GM19351 (cell line): Measurements from ENCODE around the gene GRK6.

Experiments used
- ATAC-seq: cut with Tn5 transposase; IDR thresholded peaks from one replicate; pipeline ENCODE4 v1.9.1; 2021; ENCODE audit warnings: mild to moderate bottlenecking, moderate library complexity; ENCODE audit not compliant: unreplicated experiment

The GRK6 gene

DNA sequence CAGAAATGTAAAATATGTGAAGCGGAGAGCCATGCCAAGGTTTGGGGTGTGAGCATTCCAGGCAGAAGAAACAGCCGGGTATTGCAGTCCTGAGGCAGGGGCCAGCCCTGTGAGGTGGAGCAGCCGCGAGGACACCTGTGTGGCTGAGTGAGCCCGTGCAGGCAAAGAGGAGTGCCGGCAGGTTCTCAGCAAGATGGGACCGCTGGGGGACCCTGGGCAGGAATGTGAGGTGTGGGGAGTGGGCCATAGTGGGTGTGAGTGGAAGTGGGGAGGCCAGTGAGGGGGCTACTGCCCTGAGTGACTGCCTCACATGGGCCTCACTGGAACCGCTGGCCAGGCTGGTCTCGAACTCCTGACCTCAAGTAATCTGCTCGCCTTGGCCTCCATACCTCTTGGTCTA, 12.0 kb downstream of the GRK6 start:
- ATAC-seq: no peak

DNA sequence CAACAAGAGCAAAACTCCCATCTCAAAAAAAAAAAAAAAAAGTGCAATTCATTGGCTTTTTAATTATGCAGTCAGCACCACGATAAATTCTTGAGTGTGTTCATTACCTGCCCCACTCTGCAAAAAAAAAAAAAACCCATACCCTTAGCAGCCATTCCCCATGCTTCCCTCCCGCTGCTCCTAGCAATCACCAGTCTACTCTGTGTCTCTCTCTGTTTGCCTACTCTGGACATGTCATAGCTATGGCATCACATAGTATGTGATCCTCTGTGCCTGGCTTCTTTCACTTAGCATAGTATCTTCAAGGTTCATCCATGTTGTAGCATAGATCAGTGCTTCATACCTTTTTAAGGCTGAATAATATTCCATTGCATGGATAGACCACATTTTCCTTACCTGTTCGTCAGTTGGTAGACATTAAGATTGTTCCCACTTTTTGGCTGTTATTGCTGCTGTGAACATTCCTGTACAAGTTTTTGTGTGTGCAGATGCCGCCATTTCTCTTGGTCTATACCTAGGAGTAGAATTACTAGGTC, 13.1 kb downstream of the GRK6 start:
- ATAC-seq: no peak

DNA sequence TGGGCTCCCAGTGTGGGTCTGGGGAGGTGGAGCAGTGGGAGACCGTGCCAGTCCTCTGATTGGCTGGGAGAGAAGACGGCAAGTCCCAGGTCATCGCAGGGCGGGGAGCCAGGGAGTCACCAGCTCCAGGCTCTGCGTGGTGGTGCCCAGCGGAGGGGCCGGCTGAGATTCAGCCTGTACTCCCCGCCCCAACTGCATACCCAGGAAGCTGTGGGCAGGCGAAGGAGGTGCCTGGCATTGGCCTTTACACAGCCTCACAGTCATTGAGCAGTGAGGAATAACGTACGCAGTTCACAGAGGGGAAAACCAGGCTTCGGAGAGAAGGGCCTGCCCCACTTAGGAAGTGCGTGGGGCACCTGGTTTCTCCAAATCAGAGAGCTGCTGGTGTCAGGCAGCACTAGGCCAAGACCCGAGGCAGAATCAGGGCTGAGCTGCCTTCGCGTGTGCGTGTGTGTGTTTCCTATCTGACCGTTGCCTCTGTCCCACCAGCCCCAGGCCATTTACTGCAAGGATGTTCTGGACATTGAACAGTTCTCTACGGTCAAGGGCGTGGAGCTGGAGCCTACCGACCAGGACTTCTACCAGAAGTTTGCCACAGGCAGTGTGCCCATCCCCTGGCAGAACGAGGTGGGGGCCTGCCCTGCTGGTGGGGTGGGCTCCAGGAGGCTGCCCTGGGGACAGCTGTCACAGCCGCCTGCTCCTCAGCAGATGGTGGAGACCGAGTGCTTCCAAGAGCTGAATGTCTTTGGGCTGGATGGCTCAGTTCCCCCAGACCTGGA, 13.9 kb downstream of the GRK6 start:
- no peak for ATAC-seq

DNA sequence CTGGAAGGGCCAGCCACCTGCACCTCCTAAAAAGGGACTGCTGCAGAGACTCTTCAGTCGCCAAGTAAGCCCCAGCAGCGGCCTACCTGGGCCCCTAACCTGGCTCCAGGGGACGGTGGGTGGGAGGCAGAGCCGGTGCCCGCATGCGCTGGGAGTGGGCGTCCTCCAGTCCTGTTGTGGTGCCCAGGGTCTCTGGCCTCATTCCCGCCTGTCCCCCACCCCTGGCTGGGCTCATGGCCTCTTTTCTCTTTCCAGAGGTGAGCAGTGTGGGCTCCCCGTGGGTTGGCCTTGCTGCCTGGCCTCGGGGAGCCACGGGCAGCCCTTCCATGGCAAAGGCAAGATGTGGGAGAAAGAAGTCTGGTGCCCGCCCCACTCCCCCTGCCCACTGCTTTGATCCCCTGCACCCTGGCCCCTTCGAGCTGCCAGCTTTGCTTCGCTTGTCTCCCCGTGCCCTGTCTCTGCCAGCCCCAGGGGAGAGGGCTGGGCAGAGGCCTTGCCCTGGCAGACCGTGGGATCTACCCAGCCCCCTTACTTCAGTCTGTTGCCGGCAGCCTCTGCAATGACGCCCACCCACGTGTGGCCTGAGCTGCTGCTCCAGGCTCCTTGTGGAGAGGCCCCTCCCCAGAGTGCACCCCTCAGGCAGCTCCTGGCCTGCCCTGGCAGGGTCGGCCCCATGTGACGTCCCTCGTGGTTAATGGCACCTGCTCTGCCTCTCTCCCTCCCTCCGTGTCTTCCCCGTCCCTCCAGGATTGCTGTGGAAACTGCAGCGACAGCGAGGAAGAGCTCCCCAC, 14.7 kb downstream of the GRK6 start:
- no peak for ATAC-seq

DNA sequence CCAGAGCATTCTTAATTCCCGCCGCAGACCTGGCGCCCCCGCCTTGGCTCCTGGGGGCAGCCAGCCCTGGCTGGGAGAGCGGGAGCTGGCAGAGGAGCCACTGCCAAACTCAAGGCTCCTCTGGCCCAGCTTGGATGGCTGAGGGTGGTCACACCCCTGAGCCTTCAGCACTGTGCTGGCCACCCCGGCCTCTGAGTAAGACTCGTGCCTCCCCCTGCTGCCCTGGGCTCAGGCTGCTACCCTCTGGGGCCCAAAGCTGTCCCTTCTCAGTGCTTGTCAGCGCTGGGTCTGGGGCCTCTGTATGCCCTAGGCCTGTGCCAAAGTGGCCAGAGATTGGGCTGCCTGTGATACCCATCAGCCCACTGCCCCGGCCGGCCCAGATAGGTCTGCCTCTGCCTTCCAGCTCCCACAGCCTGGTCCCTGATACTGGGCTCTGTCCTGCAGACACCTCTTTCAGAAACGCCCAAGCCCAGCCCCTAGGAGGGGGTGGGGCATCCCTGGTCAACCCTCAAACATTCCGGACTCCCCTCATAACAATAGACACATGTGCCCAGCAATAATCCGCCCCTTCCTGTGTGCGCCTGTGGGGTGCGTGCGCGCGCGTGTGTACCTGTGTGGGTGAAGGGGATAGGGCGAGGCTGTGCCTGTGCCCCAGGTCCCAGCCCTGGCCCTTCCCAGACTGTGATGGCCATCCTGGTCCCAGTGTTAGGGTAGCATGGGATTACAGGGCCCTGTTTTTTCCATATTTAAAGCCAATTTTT, 15.8 kb downstream of the GRK6 start:
- no peak for ATAC-seq

DNA sequence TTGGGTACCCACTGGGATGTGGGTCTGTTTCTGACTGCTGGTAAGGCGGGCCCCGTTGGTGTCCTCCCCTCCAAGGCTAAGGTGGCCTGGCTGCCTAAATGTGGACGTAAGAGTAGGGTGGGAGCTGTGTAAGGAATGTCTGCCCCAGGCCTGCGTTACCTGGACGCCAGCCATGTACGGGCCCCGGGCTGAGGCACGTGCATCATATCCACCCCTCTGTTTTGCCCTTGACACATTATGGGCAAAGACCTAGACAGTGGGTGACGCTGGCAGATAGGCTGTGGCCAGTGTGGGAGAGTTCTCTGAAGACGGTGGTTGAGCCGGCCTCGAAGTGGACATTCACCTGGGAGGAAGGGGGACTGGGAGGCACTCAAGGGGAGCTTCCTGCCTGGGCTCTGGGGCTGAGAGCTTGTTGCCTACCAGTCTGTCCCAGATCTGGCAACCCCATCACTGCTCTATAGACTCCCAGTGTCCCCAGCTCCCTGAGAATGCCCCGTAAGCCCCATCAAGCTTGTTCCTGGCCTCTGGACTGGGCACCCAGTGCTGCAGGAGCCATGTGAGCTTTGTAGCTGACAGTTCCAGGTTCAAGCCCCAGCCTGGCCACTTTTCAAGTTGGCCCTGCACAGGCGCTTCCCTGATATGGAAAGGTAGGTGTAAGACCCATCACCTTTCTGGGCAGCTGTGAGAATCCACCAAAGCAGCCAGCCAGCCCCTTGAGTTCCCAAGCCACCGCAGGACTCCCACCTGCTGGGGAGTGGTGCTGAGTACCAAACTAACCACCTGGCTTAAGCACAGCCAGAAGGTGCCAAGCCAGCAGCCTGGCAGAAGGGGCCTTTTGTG, 16.9 kb downstream of the GRK6 start:
- ATAC-seq: no peak

DNA sequence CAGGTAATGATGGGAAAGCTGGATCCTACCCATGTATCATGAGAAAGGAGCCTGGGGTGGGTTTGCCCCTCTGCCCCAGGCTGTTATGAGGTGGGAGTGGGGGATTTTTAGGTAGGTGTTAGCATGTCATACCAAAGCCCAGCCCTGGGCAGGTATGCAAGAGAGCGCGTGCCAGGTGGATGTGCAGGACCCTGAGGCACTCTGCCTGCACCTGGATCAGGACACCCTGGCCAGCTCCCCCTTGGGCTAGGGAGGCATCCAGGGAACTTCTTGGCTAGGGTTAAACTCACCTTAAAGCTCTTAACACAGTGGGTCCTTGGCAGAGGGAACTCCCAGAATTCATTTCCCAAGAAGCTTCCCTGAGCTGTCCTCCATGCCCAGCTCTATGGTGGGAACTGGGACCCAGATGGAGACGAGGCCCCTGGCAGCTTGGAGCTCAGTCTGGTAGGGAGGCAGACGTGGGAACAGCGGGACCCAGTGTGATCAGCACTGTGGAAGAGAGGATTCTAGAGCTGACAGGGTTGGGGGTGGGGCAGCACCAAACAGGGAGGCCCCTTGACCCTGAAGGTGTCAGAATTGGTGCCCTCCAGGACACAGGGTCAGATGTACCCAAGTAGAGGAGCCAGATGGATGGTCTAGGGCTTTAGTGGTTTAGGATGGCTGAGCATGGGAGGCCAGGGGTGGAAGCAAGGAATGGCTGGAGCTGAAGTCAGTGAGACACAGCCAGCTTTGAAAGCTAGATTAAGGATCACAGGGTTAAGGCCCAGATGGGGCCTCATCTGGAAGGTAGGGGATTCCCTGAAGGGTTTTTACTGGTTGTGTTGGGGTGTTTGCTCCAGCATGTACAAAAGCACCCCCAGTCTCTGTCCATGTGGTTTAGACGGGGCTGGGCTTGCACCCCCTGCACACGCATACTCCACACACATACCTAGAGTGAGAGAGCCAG, 17.9 kb downstream of the GRK6 start:
- ATAC-seq: no peak

DNA sequence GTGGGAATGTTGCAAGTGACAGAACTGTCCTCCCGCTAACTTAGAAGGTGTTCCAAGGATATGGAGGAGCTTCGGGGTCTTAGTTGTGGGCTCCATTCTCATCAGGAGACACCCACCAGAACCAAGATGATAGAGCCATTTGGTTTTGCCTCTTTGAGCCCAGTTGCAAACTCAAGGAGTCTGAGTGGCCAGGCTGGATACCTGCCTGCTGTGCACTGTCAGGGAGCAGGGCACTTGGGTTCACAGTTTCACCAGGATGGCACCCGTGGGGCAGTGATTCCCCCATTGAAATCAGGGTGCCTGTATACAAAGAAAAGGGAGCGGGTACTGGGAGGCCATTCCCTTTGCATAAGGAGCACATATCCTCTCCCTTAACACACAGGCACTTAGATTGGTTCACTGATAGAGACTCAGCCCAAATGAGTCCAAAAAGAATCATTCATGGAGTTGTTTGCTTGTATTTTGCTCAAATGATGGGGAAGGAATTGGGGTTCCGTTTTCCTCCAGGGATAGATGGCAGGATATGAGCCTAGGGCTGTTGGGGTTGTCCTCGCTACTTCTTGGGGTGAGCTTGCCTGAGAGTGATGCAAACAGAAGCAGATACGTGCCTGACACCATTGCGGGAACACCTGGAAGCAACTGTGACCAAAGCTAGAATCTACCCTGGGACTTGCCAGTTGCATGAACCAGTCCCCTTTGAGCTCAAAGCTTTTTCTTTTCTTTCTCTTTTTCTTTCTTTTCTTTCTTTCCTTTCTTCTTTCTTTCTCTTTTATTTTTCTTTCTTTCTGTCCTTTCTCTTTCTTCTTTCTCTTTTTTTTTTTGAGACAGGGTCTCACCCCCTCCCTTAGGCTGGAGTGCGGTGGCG, 18.8 kb downstream of the GRK6 start:
- no peak for ATAC-seq

DNA sequence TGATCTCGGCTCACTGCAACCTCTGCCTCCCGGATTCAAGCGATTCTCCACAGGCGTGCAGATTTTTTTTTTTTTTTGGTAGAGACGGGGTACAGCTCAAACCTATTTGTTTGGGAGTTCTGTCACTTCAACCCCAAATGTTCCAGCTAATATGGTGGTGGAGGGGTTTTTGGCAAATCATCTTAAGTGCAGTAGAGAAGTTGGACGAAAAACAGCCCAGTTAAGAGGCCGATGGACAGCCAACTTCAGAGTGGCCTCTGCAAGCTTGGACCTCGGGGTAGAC, 19.4 kb downstream of the GRK6 start:
- ATAC-seq: no peak

DNA sequence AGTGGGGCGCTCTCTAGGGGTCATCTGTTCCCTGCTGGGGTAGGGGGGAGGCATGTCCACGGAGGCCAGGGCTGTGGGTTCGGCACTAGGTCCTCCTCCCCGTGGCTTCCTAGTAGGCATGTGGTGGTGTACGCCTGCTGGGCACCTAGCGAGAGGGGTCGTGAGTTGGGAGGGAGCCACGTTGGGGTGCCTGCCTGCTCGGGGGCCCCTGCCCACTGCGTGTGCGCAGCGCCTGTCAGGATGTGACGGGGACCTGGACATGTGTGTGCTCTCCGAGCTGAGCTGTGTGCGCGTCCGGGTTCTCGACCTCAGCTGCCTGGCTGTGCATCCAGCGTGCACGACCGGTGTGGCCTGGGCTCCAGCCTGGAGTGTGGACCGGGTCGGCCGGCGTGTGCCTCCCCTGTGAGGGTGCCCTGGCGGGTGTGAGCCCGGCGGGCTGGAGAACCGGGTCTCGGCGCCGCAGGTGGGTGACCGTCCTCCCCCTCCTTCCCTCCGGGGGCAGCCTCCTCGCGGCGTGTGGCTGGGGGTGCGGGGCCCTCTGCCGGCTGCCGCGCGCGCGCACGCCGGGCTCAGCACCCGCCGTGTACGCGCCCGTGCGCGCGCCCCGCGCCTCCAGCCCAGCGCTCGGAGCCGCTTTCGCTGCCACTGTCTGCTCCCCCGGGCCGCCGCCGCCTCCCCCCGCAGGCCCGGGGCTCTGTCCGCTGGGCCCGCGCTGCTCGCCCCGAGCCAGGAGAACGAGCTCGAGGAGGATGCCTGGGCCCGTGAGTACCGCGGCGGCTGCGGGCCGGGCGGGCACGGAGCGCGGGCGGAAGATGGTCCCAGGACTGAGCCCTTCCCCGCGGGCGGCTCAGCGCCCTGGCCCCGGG, 20.0 kb downstream of the GRK6 start, which contains the start of gene PRR7:
Gene PRR7, plus strand, starts transcription at position 615 of the 866 bp plus-strand sequence. CDS start 8,254 bp downstream, outside the sequence.
- ATAC-seq: peak; percentile 51

DNA sequence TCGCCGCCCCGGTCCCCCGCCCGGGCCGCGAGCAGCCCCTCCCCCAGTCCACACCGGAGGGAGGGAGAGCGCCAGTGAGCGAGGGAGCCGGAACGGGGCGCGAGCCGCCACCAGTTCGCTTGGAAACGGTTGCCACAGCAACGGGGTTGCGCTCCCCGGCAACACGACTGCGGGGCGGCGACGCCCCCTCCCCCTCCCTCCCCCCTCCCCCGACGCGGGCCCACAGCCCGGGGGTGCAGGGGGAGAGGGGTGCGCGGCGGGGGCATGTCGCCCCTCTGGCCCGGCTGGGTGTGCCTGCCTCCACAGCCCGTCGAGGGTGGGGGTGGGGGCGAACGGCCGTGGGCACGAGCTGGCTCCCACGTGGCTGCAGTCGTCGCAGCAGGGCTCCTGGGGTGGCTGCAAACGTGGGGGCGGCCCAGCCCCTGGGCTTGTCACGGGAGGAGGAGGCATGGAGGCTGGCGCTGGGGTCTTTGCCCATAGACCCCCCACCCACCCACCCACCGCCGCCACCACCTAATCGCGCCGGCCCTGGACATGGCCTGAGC, 20.7 kb downstream of the GRK6 start:
- ATAC-seq: peak; percentile 47

DNA sequence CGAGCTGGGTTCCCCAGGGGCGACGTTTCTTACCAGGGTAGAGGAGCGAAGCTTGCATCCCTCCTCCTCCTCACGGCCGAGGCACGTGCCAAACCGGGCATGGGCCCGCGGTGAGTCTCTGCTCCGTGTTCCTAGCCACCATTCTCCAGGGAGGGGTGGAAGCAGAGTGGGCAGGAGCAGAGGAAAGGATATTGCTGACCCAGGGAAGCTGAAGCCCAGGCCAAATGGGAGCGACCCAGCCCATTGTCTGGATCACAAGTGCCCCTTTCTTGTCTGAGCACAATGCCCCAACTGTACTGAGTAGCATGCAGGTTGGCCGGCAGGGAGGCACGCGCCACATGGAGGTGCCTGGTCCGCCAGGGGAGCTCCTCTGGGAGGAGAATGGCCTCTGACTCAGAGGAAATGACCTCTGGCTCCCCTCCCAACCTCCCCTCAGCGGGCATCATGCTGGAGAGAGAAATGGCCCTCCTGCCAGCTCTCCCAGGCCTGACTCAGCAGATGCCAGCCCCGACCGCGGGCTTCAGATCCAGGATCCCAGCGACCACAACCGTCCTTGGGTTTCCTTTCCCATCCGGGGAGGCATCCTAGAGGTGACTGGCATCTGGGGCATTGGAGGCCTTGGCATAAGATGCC, 21.3 kb downstream of the GRK6 start:
- no peak for ATAC-seq

DNA sequence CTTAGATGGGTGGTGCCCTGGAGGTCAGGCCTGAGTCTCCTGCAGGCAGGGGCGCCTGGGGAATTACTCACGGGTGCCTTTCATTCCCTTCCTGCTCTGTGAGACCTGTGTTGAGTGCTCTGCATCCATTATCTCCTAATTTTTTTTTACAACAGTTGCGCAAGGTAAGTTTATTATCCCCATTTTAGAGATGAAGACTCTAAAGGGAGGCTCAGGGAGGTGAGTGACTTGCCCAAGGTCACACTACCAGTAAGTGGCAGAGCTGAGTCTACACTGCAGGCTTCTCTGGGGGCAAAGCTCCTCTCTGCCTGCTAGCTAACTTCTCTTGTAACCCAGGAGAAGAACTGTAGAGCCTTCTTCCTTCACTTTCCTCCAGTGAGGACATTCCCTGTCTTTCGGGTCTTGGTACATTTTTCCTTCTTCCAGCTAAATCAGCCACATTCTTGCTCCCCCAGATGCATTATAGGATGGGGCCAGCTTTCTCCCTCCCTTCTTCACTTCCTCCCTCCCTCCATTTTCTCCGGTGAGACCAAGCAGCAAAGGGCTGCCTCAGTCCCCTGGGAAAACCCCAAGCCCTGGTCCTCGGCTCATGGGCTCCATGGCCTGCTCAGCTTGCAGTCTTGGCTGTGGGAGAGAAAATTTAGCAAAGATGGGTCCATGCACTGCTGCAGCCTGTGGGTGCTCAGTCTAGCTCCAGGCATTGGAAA, 21.9 kb downstream of the GRK6 start:
- ATAC-seq: no peak

DNA sequence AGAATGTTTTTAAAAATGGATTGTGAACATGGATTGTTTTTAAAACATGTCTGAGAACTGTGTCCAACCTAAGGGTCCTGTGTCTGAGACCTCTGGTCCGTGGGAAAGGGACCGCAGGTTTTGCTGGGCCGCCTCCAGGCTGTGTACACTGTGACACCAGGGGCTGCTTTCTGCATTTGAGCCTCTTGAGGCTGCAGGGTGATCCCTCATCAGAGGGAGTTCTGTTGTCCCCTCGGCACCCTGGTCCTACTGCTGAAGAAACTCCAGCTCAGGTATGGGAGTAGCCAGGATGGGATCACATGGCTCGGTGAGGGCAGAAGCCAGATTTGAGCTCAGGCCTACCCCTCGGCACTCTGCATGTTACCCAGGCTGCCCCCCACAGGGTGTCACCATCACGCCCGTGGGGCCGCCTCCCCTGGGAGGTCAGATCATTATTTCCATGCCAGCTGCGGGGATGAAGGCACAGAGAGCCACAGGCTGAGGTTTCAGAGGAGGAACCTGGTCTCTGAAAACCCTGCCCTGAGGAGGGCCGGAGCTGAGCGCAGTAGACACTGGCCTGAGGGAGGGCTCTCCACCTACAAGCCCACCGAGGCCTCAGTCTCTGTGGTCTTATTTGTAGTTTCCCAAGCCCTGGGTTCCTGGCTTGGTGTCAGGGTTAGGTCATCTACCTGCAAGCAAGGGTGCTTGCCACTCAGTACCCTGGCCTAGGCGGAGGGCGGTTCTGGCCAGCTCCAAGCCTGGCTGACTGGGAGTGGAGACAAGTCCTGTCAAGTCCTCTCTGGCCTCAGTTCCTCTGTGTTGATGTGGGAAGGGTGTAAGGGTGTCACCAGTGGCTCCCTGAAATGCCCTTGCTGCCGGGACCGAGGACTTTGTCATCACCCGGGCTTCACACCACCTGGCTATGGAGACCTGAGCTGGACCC, 22.9 kb downstream of the GRK6 start:
- no peak for ATAC-seq
